ENCODE results near the gene PPP2R5B.

The PPP2R5B gene

GRCh38 chr11:64888729-64889511, 35.6 kb upstream of the PPP2R5B start:
- DNase-seq (ENCODE audit: low spot score) = peak; percentile 67

GRCh38 chr11:64890522-64890939, 34.0 kb upstream of the PPP2R5B start:
- DNase-seq (ENCODE audit: low spot score) = no peak

- DNase-seq (ENCODE audit: low spot score) = no peak
Observed at GRCh38 chr11:64891215-64891848, 33.2 kb upstream of the PPP2R5B start.

- DNase-seq (ENCODE audit: low spot score) = no peak
Observed at GRCh38 chr11:64891880-64892279, 32.6 kb upstream of the PPP2R5B start.

- DNase-seq (ENCODE audit: low spot score) = no peak
Observed at GRCh38 chr11:64892411-64892831, 32.1 kb upstream of the PPP2R5B start.

- no peak for DNase-seq (ENCODE audit: low spot score)
Observed at GRCh38 chr11:64892838-64893193, 31.7 kb upstream of the PPP2R5B start.

GRCh38 chr11:64893194-64894069, 31.1 kb upstream of the PPP2R5B start:
- DNase-seq (ENCODE audit: low spot score) = no peak

- DNase-seq (ENCODE audit: low spot score) = peak; percentile 76
Observed at GRCh38 chr11:64894070-64894811, 30.2 kb upstream of the PPP2R5B start.

GRCh38 chr11:64894812-64895452, 29.6 kb upstream of the PPP2R5B start:
- no peak for DNase-seq (ENCODE audit: low spot score)

GRCh38 chr11:64896448-64897022, 28.0 kb upstream of the PPP2R5B start:
- DNase-seq (ENCODE audit: low spot score) = no peak

- no peak for DNase-seq (ENCODE audit: low spot score)
Observed at GRCh38 chr11:64897381-64898075, 27.0 kb upstream of the PPP2R5B start.

GRCh38 chr11:64898076-64898445, 26.4 kb upstream of the PPP2R5B start:
- no peak for DNase-seq (ENCODE audit: low spot score)

GRCh38 chr11:64898541-64898940, 25.9 kb upstream of the PPP2R5B start:
- DNase-seq (ENCODE audit: low spot score) = no peak

- no peak for DNase-seq (ENCODE audit: low spot score)
Observed at GRCh38 chr11:64900263-64900678, 24.2 kb upstream of the PPP2R5B start.

GRCh38 chr11:64900774-64901173, 23.7 kb upstream of the PPP2R5B start:
- DNase-seq (ENCODE audit: low spot score) = no peak

GRCh38 chr11:64902102-64902900, 22.2 kb upstream of the PPP2R5B start:
- no peak for DNase-seq (ENCODE audit: low spot score)

- DNase-seq (ENCODE audit: low spot score) = no peak
Observed at GRCh38 chr11:64903291-64903833, 21.1 kb upstream of the PPP2R5B start.

GRCh38 chr11:64905516-64906313, 18.8 kb upstream of the PPP2R5B start:
- DNase-seq (ENCODE audit: low spot score) = no peak
